Lung (tissue), 12 donors: ENCODE data around the gene LPIN1. TPM values are rescaled to one million over a fixed set of nuclear protein-coding genes. Genes with fewer than 3 reads are reported as not detected.

Source experiments
- ATAC-seq: fragments of 200-7000 bp; cut with Tn5 transposase; one replicate; pipeline ENCODE4 v1.9.1; 2020; ENCODE audit warnings: moderate number of reproducible peaks; ENCODE audit not compliant: insufficient read depth, low FRiP score
- DNase-seq, 3 donors: peaks; one replicate each; pipeline ENCODE4 v3.0.0-alpha.2; 2013 to 2017
- H3K27ac ChIP-seq, 2 donors: one replicate each; pipeline ENCODE4 v1.5.1; 2013; ENCODE audit warnings: mild to moderate bottlenecking in 2 of 2, moderate library complexity in 2 of 2, control low read depth in 1 of 2, inconsistent platforms in 1 of 2, low read depth in 1 of 2, low read length in 1 of 2
- H3K27me3 ChIP-seq, 3 donors: one replicate each; pipeline ENCODE4 v1.5.1; 2013; ENCODE audit warnings: low read length in 2 of 3; ENCODE audit not compliant: control insufficient read depth in 3 of 3, insufficient read depth in 3 of 3
- H3K36me3 ChIP-seq, 4 donors: one replicate each; pipeline ENCODE4 v1.5.1; 2013; ENCODE audit warnings: low read length in 4 of 4, mild to moderate bottlenecking in 1 of 4, moderate library complexity in 1 of 4; ENCODE audit not compliant: control insufficient read depth in 4 of 4, insufficient read depth in 4 of 4
- H3K4me1 ChIP-seq, 5 donors: one replicate each; pipeline ENCODE4 v1.5.1; 2013; ENCODE audit warnings: low read length in 5 of 5, mild to moderate bottlenecking in 2 of 5, moderate library complexity in 1 of 5; ENCODE audit not compliant: control insufficient read depth in 5 of 5, insufficient read depth in 5 of 5
- H3K4me3 ChIP-seq: one replicate; pipeline ENCODE4 v1.5.1; 2013; ENCODE audit warnings: mild to moderate bottlenecking, control low read depth, moderate library complexity
- H3K9ac ChIP-seq, 2 donors: one replicate each; pipeline ENCODE4 v1.5.1; 2013; ENCODE audit warnings: low read length in 2 of 2, control low read depth in 1 of 2; ENCODE audit not compliant: insufficient read depth in 1 of 2
- H3K9me3 ChIP-seq, 4 donors: one replicate each; pipeline ENCODE4 v1.5.1; 2013; ENCODE audit warnings: low read length in 3 of 4, mild to moderate bottlenecking in 1 of 4, moderate library complexity in 1 of 4; ENCODE audit not compliant: control insufficient read depth in 4 of 4, insufficient read depth in 3 of 4
- CTCF ChIP-seq: IDR thresholded peaks from 2 replicates; pipeline ENCODE4 v1.5.1; 2012; ENCODE audit warnings: mild to moderate bottlenecking; ENCODE audit errors: control extremely low read depth, extremely low read depth
- WGBS, 2 donors: extraction: QIAGEN DNeasy Blood & Tissue Kit; methylation state at CpG; one replicate each; pipeline ENCODE4 v1.1.7; 2013; 5-methylcytosine and 5-hydroxymethylcytosine counted together
- polyA plus RNA-seq, 2 donors: library from polyadenylated mRNA; stranded (reverse); fragments of 200-250 nt; gene quantifications; one replicate each; pipeline ENCODE4 v1.2.1, GENCODE V29; 2013
- total RNA-seq, 2 donors: library from RNA; depleted of rRNA in 1 of 2; stranded (reverse); fragments of >200 nt in 1 of 2; gene quantifications; one replicate each; pipeline ENCODE4 v1.2.1, GENCODE V29; 2014 to 2021
- donor health status: control.
- donor health status: control.
- donor health status: Bipolar disorder and iron deficiency.
- donor health status: healthy.
- donor health status: DM: yes; HTN: yes; CAD: no.

The LPIN1 gene
- total and polyA plus RNA-seq, 4 donors = 14.7 to 43.4 (median 26.0) TPM

GRCh38 chr2:11716689-11717321, 29.6 kb upstream of the LPIN1 start:
- peak; percentile 24 for ATAC-seq
- Histone ChIP-seq H3K9ac (no peak overlapping the region), H3K4me1 (peaks cover 0 to 11% (median 0%) of the 10 kb centered on the region in 5 donors), H3K4me3 (no peak overlapping the region), H3K36me3 (no peaks in the 10 kb centered on the region), H3K27ac (no peak overlapping the region), H3K27me3 (peaks cover 0 to 3% (median 0%) of the 10 kb centered on the region in 3 donors), H3K9me3 (no peaks in the 10 kb centered on the region)
- peak; percentile 50 to 88 (median 78) for DNase-seq
- WGBS, 2 donors = 64 to 65% methylated on average over 8 of the region's 8 CpGs
- TF ChIP-seq CTCF = no peak

GRCh38 chr2:11717623-11718022, 28.8 kb upstream of the LPIN1 start:
- Histone ChIP-seq H3K36me3 (no peaks in the 10 kb centered on the region), H3K27me3 (peaks cover 0 to 3% (median 0%) of the 10 kb centered on the region in 3 donors), H3K4me3 (no peak overlapping the region), H3K9ac (no peak overlapping the region), H3K9me3 (no peaks in the 10 kb centered on the region), H3K27ac (no peak overlapping the region), H3K4me1 (peaks cover 0 to 8% (median 0%) of the 10 kb centered on the region in 5 donors)
- no peak for DNase-seq
- no peak for TF ChIP-seq CTCF
- no peak for ATAC-seq
- WGBS, 2 donors = 89 to 91% methylated on average over 1 of the region's 1 CpG

- H3K4me3 ChIP-seq = no peak overlapping the region
- H3K9me3 ChIP-seq = no peaks in the 10 kb centered on the region
- peaks cover 0 to 3% (median 0%) of the 10 kb centered on the region in 3 donors for H3K27me3 ChIP-seq
- no peaks in the 10 kb centered on the region for H3K36me3 ChIP-seq
- WGBS, 2 donors = 73 to 84% methylated on average over 5 of the region's 5 CpGs
- H3K27ac ChIP-seq = no peak overlapping the region
- no peak overlapping the region for H3K9ac ChIP-seq
- DNase-seq (no peak), ATAC-seq (no peak)
- peaks cover 0 to 8% (median 0%) of the 10 kb centered on the region in 5 donors for H3K4me1 ChIP-seq
- no peak for TF ChIP-seq CTCF
Observed at GRCh38 chr2:11718606-11719005, 27.8 kb upstream of the LPIN1 start.
